ENCODE results near the gene FAM98B.

FAM98B gene

DNA sequence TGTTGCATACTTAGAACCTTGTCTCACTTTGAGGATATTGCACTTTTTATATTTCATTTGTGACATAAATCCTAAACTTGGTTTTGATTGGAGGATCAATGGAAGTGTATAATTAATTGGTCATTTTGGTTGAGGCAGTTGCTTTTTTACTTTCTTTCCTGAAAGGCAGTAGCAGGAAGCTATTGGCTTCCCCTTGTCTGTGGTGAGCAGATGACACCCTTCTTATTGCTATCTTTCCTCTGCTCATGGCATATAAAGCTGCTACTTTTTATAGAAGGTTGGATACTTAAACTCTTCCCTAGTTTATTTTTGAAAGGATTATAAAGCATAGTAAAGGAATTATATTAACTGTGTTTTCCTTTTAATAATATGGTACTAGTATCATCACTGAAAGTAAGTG, 28.6 kb downstream of the FAM98B start:
- no peaks in the 10 kb centered on the region for H3K4me1 ChIP-seq (ENCODE audit: control insufficient read depth in 1 of 2, insufficient read depth in 2 of 2, low read length in 2 of 2)
- peaks cover 9 to 15% of the 10 kb centered on the region in 2 donors for H3K36me3 ChIP-seq (ENCODE audit: control insufficient read depth in 1 of 2, insufficient read depth in 2 of 2, low read length in 2 of 2)
- no peaks in the 10 kb centered on the region for H3K9me3 ChIP-seq (ENCODE audit: control insufficient read depth in 1 of 2, low read length in 2 of 2)
- H3K27ac ChIP-seq (ENCODE audit: low read length) = no peak overlapping the region
- H3K27me3 ChIP-seq (ENCODE audit: low read depth, low read length) = no peaks in the 10 kb centered on the region
- no peak overlapping the region for H3K4me3 ChIP-seq (ENCODE audit: low read depth in 1 of 2, low read length in 2 of 2)

DNA sequence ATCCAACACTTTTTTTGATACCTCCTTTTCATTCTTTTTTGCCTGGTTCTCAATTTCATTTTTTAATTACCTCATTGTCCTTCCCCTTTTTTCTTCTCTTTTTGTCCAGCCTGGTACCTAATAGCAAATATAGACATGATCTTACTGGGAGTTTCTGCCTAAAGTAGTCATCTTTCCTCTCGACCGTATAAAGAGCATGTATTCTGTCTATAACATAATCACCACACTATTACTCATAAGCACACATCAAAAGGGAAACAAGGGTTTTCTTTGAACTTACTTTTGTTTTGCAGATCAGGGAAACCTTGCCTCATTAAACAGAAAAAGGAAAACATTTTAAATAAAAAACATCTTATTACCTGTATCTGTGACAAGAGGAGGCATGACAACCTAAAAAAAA, 33.0 kb downstream of the FAM98B start:
- H3K4me1 ChIP-seq (ENCODE audit: control insufficient read depth in 1 of 2, insufficient read depth in 2 of 2, low read length in 2 of 2) = peaks cover 0 to 7% of the 10 kb centered on the region in 2 donors
- H3K4me3 ChIP-seq (ENCODE audit: low read depth in 1 of 2, low read length in 2 of 2) = no peak overlapping the region
- H3K9me3 ChIP-seq (ENCODE audit: control insufficient read depth in 1 of 2, low read length in 2 of 2) = no peaks in the 10 kb centered on the region
- no peaks in the 10 kb centered on the region for H3K27me3 ChIP-seq (ENCODE audit: low read depth, low read length)
- H3K27ac ChIP-seq (ENCODE audit: low read length) = no peak overlapping the region
- H3K36me3 ChIP-seq (ENCODE audit: control insufficient read depth in 1 of 2, insufficient read depth in 2 of 2, low read length in 2 of 2) = peaks cover 5 to 14% of the 10 kb centered on the region in 2 donors

DNA sequence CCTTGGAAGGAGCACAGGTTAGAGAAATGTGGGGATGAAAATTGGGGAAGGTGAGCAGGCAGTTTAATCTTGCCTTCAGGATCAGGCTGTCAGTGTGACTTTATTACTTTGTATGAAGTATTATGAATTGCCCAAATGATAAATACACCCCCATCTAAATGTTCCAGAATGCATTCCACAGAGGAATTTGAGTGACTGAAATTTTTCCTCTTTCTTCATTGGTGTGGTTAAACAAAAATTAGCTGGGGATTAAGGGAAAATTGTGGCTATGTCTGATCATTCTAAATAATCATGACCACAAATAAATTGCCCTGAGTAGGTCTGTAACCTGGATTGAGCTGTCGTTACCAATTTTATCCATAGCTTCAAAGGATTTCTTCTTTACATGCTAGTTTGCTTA, 33.5 kb downstream of the FAM98B start:
- Histone ChIP-seq H3K36me3 (ENCODE audit: control insufficient read depth in 1 of 2, insufficient read depth in 2 of 2, low read length in 2 of 2) (peaks cover 3 to 10% of the 10 kb centered on the region in 2 donors), H3K27me3 (ENCODE audit: low read depth, low read length) (no peaks in the 10 kb centered on the region), H3K4me3 (ENCODE audit: low read depth in 1 of 2, low read length in 2 of 2) (no peak overlapping the region), H3K4me1 (ENCODE audit: control insufficient read depth in 1 of 2, insufficient read depth in 2 of 2, low read length in 2 of 2) (peaks cover 0 to 7% of the 10 kb centered on the region in 2 donors), H3K9me3 (ENCODE audit: control insufficient read depth in 1 of 2, low read length in 2 of 2) (no peaks in the 10 kb centered on the region), H3K27ac (ENCODE audit: low read length) (no peak overlapping the region)

DNA sequence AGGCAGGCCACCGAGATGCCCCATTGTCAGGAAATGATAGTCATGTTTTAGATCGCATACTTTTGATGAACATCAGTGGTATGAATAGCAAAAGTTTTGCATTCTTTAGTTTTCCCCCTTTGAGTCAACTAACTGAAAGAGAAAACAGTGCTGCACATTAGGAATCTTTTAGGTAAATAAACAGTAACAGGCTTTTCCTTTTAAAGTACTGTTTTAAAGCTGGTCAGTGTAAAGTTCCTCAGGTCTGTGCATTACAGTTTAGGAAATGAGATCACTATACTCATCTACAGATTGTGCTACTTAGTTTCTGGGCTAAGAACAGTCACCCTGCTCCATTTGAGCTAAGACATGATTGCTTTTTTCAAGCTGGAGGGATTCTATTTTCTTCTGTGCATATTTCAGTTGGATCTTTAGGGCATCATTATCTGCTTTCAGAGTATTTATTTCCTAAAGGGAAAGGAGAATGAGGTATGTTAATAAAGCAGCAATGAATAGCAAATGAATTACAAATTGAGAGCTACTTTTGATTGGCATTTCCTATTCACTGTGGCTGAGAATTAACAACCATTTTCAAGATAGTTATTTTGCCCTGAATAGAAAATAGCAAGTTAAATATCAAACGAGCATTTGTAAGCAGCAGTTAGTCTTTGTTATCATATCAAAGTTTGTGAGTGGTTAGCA, 36.5 kb downstream of the FAM98B start:
- H3K36me3 ChIP-seq (ENCODE audit: control insufficient read depth in 1 of 2, insufficient read depth in 2 of 2, low read length in 2 of 2) = peaks cover 6 to 8% of the 10 kb centered on the region in 2 donors

DNA sequence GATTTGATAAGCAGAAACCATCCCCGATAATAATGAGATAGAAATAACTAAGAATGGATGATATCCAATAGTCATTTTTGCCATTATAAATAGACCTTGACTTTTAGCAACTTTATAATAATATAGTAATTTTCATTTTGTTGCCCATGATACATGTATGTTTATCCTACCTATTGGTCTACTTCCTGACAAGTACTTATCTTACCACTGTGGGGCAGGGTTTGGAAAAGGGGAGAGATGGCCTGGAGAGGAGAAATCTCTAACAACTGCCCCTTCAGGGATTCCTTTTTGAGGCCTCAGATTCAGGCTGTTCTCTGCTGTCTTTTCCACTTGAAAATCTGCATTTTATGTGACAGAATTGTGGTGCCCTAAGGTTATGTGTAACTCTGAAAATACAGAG, 42.2 kb downstream of the FAM98B start:
- Histone ChIP-seq H3K9me3 (ENCODE audit: control insufficient read depth in 1 of 2, low read length in 2 of 2) (no peaks in the 10 kb centered on the region), H3K36me3 (ENCODE audit: control insufficient read depth in 1 of 2, insufficient read depth in 2 of 2, low read length in 2 of 2) (peaks cover 0 to 6% of the 10 kb centered on the region in 2 donors), H3K27me3 (ENCODE audit: low read depth, low read length) (no peaks in the 10 kb centered on the region), H3K27ac (ENCODE audit: low read length) (no peak overlapping the region), H3K4me3 (ENCODE audit: low read depth in 1 of 2, low read length in 2 of 2) (no peak overlapping the region), H3K4me1 (ENCODE audit: control insufficient read depth in 1 of 2, insufficient read depth in 2 of 2, low read length in 2 of 2) (no peaks in the 10 kb centered on the region)

More for the DNA sequence above, 36.5 kb downstream of the FAM98B start:
- Histone ChIP-seq H3K27me3 (ENCODE audit: low read depth, low read length) (no peaks in the 10 kb centered on the region), H3K4me3 (ENCODE audit: low read depth in 1 of 2, low read length in 2 of 2) (no peak overlapping the region), H3K27ac (ENCODE audit: low read length) (peak overlapping the region; percentile 28), H3K4me1 (ENCODE audit: control insufficient read depth in 1 of 2, insufficient read depth in 2 of 2, low read length in 2 of 2) (peaks cover 0 to 7% of the 10 kb centered on the region in 2 donors), H3K9me3 (ENCODE audit: control insufficient read depth in 1 of 2, low read length in 2 of 2) (no peaks in the 10 kb centered on the region)

DNA sequence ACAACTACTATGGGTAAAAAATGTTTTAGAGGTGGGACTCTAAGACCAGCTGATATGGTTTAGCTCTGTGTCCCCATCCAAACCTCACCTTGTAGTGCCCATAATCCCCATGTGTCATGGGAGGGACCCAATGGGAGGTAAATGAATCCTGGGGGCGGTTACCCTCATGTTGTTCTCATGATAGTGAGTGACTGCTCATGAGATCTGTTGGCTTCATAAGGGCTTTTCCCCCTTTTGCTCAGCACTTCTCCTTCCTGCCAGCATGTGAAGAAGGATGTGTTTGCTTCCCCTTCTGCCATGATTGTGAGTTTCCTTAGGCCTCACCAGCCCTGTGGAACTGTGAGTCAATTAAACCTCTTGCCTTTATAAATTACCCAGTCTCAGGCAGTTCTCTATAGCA, 45.7 kb downstream of the FAM98B start:
- Histone ChIP-seq H3K9me3 (ENCODE audit: control insufficient read depth in 1 of 2, low read length in 2 of 2) (no peaks in the 10 kb centered on the region), H3K4me1 (ENCODE audit: control insufficient read depth in 1 of 2, insufficient read depth in 2 of 2, low read length in 2 of 2) (no peaks in the 10 kb centered on the region), H3K36me3 (ENCODE audit: control insufficient read depth in 1 of 2, insufficient read depth in 2 of 2, low read length in 2 of 2) (peaks cover 0 to 3% of the 10 kb centered on the region in 2 donors), H3K27ac (ENCODE audit: low read length) (no peak overlapping the region), H3K4me3 (ENCODE audit: low read depth in 1 of 2, low read length in 2 of 2) (no peak overlapping the region), H3K27me3 (ENCODE audit: low read depth, low read length) (no peaks in the 10 kb centered on the region)

DNA sequence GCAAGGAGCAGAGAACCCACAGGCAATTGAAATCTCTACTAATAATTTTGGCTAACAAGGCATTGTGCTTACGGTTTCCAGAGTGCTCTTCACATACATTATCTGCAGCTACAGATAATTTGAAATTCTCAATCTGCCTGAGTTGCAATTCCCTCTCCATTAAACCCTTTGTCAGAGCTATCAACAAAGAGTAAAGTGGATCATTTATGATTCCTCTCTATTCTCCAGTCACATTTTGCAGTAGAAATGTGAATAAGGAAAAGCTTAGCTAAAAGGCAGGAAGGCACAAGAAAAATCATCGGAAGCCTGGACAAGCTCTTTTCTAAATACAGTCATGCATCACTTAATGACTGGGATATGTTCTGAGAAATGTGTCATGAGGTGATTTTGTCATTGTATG, 49.6 kb downstream of the FAM98B start:
- Histone ChIP-seq H3K27me3 (ENCODE audit: low read depth, low read length) (no peaks in the 10 kb centered on the region), H3K4me1 (ENCODE audit: control insufficient read depth in 1 of 2, insufficient read depth in 2 of 2, low read length in 2 of 2) (no peaks in the 10 kb centered on the region), H3K9me3 (ENCODE audit: control insufficient read depth in 1 of 2, low read length in 2 of 2) (no peaks in the 10 kb centered on the region), H3K4me3 (ENCODE audit: low read depth in 1 of 2, low read length in 2 of 2) (no peak overlapping the region), H3K36me3 (ENCODE audit: control insufficient read depth in 1 of 2, insufficient read depth in 2 of 2, low read length in 2 of 2) (peaks cover 0 to 3% of the 10 kb centered on the region in 2 donors), H3K27ac (ENCODE audit: low read length) (no peak overlapping the region)

DNA sequence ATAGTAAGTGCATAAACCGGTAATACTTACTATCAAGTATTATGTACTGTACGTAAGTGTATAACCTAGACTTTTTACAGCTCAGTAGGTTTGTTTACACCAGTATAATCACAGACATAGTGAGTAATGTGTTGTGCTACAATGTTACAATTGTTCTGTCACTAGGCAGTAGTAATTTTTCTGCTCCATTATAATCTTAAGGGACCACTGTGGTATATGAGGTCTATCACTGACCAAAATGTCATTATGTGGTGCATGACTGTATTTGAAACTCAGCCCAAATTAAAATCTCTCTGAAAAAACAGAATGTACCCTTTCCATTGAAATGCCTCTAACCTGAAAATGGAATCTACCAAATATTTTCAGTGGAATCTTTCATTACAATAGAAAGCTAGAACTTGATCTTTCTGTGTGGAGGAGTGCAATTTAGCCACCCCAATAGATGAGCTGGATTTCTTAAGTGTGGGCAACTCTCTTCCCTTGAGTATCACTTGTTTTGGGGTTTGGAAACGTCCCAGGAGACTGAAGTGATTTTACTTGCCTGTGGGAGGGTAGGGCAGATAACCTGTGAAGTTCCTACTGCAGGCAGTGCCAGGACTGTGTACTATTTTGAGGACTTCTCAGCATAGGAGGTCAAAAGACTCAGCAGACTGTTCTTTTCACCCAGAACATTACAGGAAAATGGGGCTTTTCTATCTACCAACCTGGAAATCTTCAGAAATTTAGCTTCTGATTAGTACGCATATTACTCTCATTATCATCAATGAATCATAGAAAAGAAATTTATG, 50.9 kb downstream of the FAM98B start:
- no peak overlapping the region for H3K4me3 ChIP-seq (ENCODE audit: low read depth in 1 of 2, low read length in 2 of 2)
- H3K9me3 ChIP-seq (ENCODE audit: control insufficient read depth in 1 of 2, low read length in 2 of 2) = no peaks in the 10 kb centered on the region
- peaks cover 0 to 3% of the 10 kb centered on the region in 2 donors for H3K36me3 ChIP-seq (ENCODE audit: control insufficient read depth in 1 of 2, insufficient read depth in 2 of 2, low read length in 2 of 2)
- H3K4me1 ChIP-seq (ENCODE audit: control insufficient read depth in 1 of 2, insufficient read depth in 2 of 2, low read length in 2 of 2) = no peaks in the 10 kb centered on the region
- H3K27ac ChIP-seq (ENCODE audit: low read length) = no peak overlapping the region
- H3K27me3 ChIP-seq (ENCODE audit: low read depth, low read length) = no peaks in the 10 kb centered on the region

DNA sequence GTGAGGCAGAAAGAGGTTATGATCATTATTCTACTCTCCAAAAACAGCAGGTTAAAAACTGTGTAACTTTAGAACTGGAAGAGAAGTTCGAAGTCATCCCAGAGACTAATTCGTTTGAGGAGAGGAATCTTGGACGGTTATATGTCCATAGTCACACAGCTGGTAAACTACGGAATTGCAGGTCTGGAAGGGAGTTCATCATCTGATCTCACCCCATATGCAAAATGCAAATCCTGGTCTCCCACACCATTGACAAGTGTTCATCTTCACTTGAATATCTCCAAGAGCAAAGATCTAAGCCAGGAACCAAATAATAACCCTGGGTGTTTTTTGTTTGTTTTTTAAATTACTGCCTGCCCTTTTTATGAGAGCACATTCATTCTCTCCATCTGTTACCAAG, 53.1 kb downstream of the FAM98B start:
- Histone ChIP-seq H3K4me1 (ENCODE audit: control insufficient read depth in 1 of 2, insufficient read depth in 2 of 2, low read length in 2 of 2) (no peaks in the 10 kb centered on the region), H3K27ac (ENCODE audit: low read length) (no peak overlapping the region), H3K36me3 (ENCODE audit: control insufficient read depth in 1 of 2, insufficient read depth in 2 of 2, low read length in 2 of 2) (peaks cover 0 to 3% of the 10 kb centered on the region in 2 donors), H3K9me3 (ENCODE audit: control insufficient read depth in 1 of 2, low read length in 2 of 2) (no peaks in the 10 kb centered on the region), H3K4me3 (ENCODE audit: low read depth in 1 of 2, low read length in 2 of 2) (no peak overlapping the region), H3K27me3 (ENCODE audit: low read depth, low read length) (no peaks in the 10 kb centered on the region)

DNA sequence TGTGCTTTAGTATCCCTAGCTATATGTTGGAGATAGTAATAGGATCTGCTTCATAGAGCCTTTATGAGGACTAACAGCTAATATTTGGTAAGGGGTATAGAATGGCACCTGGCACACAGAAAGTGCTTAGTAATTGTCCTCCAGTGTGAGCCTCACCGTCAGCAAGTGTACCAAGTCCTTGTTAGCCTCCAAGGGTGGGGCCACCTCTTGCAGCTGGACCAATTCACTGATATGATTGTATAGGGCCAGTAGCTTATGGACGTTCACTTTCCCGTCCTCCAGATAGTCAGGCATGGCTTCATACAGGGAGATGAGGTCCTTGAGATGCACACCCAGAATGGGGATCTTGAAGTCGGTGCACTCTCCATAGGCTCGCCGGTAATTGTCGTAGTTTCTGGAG, 53.6 kb downstream of the FAM98B start:
- H3K9me3 ChIP-seq (ENCODE audit: control insufficient read depth in 1 of 2, low read length in 2 of 2) = no peaks in the 10 kb centered on the region
- no peak overlapping the region for H3K27ac ChIP-seq (ENCODE audit: low read length)
- no peak overlapping the region for H3K4me3 ChIP-seq (ENCODE audit: low read depth in 1 of 2, low read length in 2 of 2)
- no peaks in the 10 kb centered on the region for H3K27me3 ChIP-seq (ENCODE audit: low read depth, low read length)
- peaks cover 0 to 3% of the 10 kb centered on the region in 2 donors for H3K36me3 ChIP-seq (ENCODE audit: control insufficient read depth in 1 of 2, insufficient read depth in 2 of 2, low read length in 2 of 2)
- no peaks in the 10 kb centered on the region for H3K4me1 ChIP-seq (ENCODE audit: control insufficient read depth in 1 of 2, insufficient read depth in 2 of 2, low read length in 2 of 2)

DNA sequence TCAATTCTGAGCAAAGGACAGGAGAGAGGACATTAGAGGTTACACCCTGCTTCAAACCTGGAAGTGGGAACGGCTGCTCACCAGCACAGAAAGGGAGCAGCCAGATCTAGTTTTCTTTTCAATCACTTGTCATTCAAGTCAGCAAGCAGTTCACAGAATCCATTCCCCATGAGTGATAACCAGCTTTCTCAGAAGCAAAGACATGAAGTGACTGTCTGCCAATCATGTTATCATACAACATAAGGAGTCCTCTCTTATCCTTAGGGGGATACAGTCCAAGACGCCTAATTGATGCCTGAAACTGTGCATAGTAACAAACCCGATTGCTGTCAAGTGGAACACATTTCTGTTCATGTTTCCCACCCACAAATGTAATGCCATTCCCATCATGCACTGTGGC, 54.7 kb downstream of the FAM98B start:
- Histone ChIP-seq H3K4me3 (ENCODE audit: low read depth in 1 of 2, low read length in 2 of 2) (no peak overlapping the region), H3K4me1 (ENCODE audit: control insufficient read depth in 1 of 2, insufficient read depth in 2 of 2, low read length in 2 of 2) (no peaks in the 10 kb centered on the region), H3K9me3 (ENCODE audit: control insufficient read depth in 1 of 2, low read length in 2 of 2) (no peaks in the 10 kb centered on the region), H3K36me3 (ENCODE audit: control insufficient read depth in 1 of 2, insufficient read depth in 2 of 2, low read length in 2 of 2) (no peaks in the 10 kb centered on the region), H3K27me3 (ENCODE audit: low read depth, low read length) (no peaks in the 10 kb centered on the region), H3K27ac (ENCODE audit: low read length) (no peak overlapping the region)

Measured in muscle layer of duodenum (tissue), 2 donors.